Loucy (cell line): Measurements from ENCODE around the gene CLEC16A.

Experiments used
- EZH2phosphoT487 ChIP-seq: fragments of 200-600 bp; IDR thresholded peaks from 2 replicates; pipeline ENCODE4 v1.6.1; 2018; ENCODE audit warnings: antibody characterized with exemption, mild to moderate bottlenecking, moderate library complexity, borderline replicate concordance
- TF ChIP-seq, protein P1 (sequence below): fragments of 200-600 bp; sonication (generic); conservative IDR thresholded peaks from 2 replicates; pipeline ENCODE4 v1.5.1; 2014; ENCODE audit warnings: mild to moderate bottlenecking, antibody characterized with exemption, low read length

DNA sequence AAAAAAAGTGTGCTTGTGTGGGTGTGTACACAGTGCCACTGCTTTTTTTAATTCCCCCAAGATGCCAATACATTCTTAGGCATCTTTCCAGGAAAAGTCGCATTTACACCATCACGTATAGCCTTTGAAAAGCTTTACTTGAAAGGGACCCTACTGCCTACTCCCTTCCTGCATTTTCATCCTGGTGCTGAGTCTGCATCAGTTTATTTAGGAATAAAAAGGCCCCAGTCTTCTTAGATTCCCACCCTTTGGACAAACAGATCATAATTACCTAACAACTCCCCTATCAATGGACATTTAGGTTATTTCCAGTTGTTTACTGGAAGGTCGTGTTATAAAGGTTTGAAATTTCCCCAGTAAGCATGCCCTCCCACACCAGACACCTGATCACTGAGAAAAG, 54.9 kb downstream of the CLEC16A start:
- TF ChIP-seq, protein P1, sequence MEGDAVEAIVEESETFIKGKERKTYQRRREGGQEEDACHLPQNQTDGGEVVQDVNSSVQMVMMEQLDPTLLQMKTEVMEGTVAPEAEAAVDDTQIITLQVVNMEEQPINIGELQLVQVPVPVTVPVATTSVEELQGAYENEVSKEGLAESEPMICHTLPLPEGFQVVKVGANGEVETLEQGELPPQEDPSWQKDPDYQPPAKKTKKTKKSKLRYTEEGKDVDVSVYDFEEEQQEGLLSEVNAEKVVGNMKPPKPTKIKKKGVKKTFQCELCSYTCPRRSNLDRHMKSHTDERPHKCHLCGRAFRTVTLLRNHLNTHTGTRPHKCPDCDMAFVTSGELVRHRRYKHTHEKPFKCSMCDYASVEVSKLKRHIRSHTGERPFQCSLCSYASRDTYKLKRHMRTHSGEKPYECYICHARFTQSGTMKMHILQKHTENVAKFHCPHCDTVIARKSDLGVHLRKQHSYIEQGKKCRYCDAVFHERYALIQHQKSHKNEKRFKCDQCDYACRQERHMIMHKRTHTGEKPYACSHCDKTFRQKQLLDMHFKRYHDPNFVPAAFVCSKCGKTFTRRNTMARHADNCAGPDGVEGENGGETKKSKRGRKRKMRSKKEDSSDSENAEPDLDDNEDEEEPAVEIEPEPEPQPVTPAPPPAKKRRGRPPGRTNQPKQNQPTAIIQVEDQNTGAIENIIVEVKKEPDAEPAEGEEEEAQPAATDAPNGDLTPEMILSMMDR = no peak
- TF ChIP-seq EZH2phosphoT487 = no peak
